Dendritic cell treated with granulocyte-macrophage colony-stimulating factor and Interleukin-4, amounts not matched to agents 40 ng/mL and 50 ng/mL, for 4 days (primary cell): ENCODE results near the gene EPYC.

Experiments
- H3K27ac Mint-ChIP-seq: one replicate; pipeline ENCODE4 v1.8.0; 2022; ENCODE audit warnings: mild to moderate bottlenecking, mixed read lengths
- H3K27me3 Mint-ChIP-seq: one replicate; pipeline ENCODE4 v1.8.0; 2022; ENCODE audit warnings: mild to moderate bottlenecking, mixed read lengths
- H3K36me3 Mint-ChIP-seq: one replicate; pipeline ENCODE4 v1.8.0; 2022; ENCODE audit warnings: low read depth, mixed read lengths
- H3K4me1 Mint-ChIP-seq: one replicate; pipeline ENCODE4 v1.8.0; 2022; ENCODE audit warnings: low read depth, mixed read lengths
- H3K4me3 Mint-ChIP-seq: one replicate; pipeline ENCODE4 v1.8.0; 2022; ENCODE audit warnings: mild to moderate bottlenecking, moderate library complexity, mixed read lengths
- H3K9me3 Mint-ChIP-seq: one replicate; pipeline ENCODE4 v1.8.0; 2022; ENCODE audit warnings: mixed read lengths
- intact Hi-C: fragments of 100-400 bp; cut with micrococcal nuclease; formaldehyde crosslinking; loops from one replicate; pipeline ENCODE4 v1.15.0; 2022

The EPYC gene

DNA sequence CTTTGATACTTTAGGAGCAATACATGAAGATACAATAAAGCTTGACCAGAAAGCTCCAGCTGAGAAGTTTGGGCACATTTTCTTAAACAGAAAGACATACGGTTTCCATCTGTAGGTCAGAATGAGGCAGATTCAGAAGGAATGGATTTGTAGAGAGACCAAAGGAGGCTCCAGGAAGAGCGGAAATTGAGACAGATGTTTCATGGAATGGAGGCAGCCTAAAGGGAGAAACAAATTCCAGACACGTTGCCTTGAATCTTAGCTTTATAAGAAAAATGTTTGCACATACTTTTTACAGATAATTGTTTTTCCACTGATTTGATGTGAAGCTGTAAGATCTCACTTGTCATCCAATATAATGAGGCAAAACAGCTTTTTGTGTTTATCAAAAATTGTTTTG lies 24.8 kb downstream of the EPYC start:
- no peaks in the 10 kb centered on the region for H3K36me3 Mint-ChIP-seq
- H3K27me3 Mint-ChIP-seq, result no peaks in the 10 kb centered on the region
- no peaks in the 10 kb centered on the region for H3K9me3 Mint-ChIP-seq
- no peaks in the 10 kb centered on the region for H3K4me1 Mint-ChIP-seq
- no peak overlapping the region for H3K27ac Mint-ChIP-seq
- H3K4me3 Mint-ChIP-seq, result no peak overlapping the region
- intact Hi-C loops, result loop anchor here (2.0 kb wide), 1 partner anchor 347 kb away; no protein-coding TSS in a partner anchor

DNA sequence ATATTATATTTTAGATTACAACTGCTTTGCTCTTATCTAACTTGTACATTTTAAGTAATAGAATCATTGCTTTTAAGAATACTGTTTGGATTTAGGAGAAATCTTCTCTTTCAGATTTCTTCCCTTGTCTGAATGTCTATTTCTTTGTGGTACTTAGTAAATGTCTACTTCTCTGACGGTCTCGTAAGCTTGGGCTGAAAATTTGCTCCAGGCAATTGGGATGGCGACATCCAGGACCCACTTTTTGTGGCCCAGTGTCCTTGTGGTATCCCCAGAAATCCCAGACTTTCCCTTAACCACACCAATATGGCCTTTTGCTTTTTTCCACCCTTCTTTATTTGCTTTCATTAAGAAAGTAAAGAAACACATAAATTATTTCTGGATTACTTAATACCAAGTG lies 25.8 kb downstream of the EPYC start:
- H3K27ac Mint-ChIP-seq, result no peak overlapping the region
- no peak overlapping the region for H3K4me3 Mint-ChIP-seq
- no peaks in the 10 kb centered on the region for H3K27me3 Mint-ChIP-seq
- no peaks in the 10 kb centered on the region for H3K4me1 Mint-ChIP-seq
- H3K36me3 Mint-ChIP-seq, result no peaks in the 10 kb centered on the region
- H3K9me3 Mint-ChIP-seq, result no peaks in the 10 kb centered on the region
- intact Hi-C loops, result loop anchor here (2.0 kb wide), 1 partner anchor 348 kb away; no protein-coding TSS in a partner anchor

GRCh38 chr12:90978117-90978770 lies 26.5 kb downstream of the EPYC start:
- intact Hi-C loops, result loop anchor here (1.0 to 2.0 kb wide), 2 partner anchors 131 to 349 kb away; no protein-coding TSS in a partner anchor
- no peaks in the 10 kb centered on the region for H3K9me3 Mint-ChIP-seq
- no peaks in the 10 kb centered on the region for H3K36me3 Mint-ChIP-seq
- H3K4me3 Mint-ChIP-seq, result no peak overlapping the region
- no peaks in the 10 kb centered on the region for H3K27me3 Mint-ChIP-seq
- no peaks in the 10 kb centered on the region for H3K4me1 Mint-ChIP-seq
- no peak overlapping the region for H3K27ac Mint-ChIP-seq

DNA sequence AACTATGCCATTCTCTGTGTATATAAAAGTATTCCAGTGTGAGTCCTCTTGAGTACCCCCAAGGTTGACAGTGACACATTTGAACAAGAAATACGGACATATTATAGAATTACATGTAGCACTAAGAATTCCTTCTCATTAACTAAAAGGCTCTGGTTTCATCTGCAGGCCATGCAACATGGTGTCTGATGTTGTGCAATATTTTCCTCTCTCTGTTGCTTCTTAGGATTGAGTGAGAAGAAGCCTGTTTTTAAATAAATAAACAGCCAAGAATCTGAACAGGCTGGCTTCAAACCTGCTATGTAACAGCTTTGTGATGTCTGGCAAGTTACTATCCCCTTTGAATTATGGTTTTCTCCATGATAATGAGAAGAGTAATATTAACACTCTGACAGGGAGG lies 27.5 kb downstream of the EPYC start:
- H3K27me3 Mint-ChIP-seq, result no peaks in the 10 kb centered on the region
- no peaks in the 10 kb centered on the region for H3K9me3 Mint-ChIP-seq
- no peaks in the 10 kb centered on the region for H3K36me3 Mint-ChIP-seq
- H3K4me1 Mint-ChIP-seq, result no peaks in the 10 kb centered on the region
- no peak overlapping the region for H3K4me3 Mint-ChIP-seq
- intact Hi-C loops, result no loop called here
- H3K27ac Mint-ChIP-seq, result no peak overlapping the region

DNA sequence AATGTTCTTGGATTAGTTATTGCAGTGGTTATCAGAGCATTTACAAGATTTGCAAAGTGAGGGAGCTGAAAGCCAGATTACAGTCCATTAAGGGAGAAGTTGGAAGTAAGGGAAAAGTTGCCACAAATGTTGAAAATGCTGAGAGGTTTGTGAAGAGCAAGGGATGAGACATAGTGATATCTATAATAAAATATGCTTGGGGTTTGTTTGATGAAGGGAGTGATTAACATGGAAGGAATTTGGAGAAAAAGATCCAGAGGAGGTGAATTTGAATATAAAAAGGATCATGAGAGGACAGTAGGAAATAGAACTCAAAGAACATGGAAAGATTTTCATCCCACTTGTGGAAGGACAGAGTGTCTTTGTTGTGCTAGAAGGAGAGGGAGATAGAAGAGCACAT lies 30.5 kb downstream of the EPYC start:
- no peak overlapping the region for H3K4me3 Mint-ChIP-seq
- intact Hi-C loops, result no loop called here
- H3K9me3 Mint-ChIP-seq, result no peaks in the 10 kb centered on the region
- no peak overlapping the region for H3K27ac Mint-ChIP-seq
- no peaks in the 10 kb centered on the region for H3K27me3 Mint-ChIP-seq
- H3K4me1 Mint-ChIP-seq, result no peaks in the 10 kb centered on the region
- H3K36me3 Mint-ChIP-seq, result no peaks in the 10 kb centered on the region

DNA sequence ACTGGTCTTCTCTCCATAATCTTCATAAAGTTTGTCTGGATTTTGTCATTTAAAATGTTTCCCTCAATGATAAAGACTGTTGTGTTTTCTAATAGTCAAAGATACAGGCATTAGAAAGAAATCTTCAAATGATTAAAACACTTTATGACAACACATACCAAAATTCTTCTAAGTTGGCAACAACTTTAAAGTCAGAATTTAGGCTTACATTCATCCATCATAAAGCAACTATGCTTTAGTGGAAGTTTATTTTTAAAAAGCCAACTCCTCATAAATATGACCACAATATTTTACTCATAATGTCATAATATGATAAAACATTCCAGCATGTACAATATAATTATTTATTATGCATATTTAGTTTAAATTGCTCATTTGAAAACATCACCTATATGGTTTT lies 32.5 kb downstream of the EPYC start:
- no peak overlapping the region for H3K4me3 Mint-ChIP-seq
- no peak overlapping the region for H3K27ac Mint-ChIP-seq
- H3K27me3 Mint-ChIP-seq, result no peaks in the 10 kb centered on the region
- H3K4me1 Mint-ChIP-seq, result no peaks in the 10 kb centered on the region
- no peaks in the 10 kb centered on the region for H3K36me3 Mint-ChIP-seq
- no peaks in the 10 kb centered on the region for H3K9me3 Mint-ChIP-seq
- intact Hi-C loops, result no loop called here

DNA sequence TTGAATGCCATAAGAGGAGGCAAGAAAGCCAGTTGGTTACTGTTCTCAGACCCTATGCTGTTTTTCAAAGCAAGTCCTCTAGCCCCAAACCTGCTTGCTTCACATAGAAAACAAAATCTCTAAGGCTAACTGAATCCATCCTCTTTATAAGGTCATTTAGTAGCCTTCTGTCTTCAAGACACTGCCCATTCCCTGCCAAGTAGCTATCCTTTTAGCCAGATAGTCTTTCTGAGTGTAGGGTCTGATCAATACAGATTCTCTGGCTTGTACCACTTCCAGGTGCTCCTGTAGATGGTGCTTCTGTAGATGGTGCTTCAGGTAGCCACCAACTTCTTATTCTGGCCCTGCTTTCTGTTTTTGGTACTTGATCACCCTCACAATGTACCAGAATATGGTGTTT lies 33.9 kb downstream of the EPYC start:
- no peaks in the 10 kb centered on the region for H3K4me1 Mint-ChIP-seq
- H3K27me3 Mint-ChIP-seq, result no peaks in the 10 kb centered on the region
- intact Hi-C loops, result no loop called here
- no peaks in the 10 kb centered on the region for H3K9me3 Mint-ChIP-seq
- no peaks in the 10 kb centered on the region for H3K36me3 Mint-ChIP-seq
- H3K27ac Mint-ChIP-seq, result no peak overlapping the region
- H3K4me3 Mint-ChIP-seq, result no peak overlapping the region

DNA sequence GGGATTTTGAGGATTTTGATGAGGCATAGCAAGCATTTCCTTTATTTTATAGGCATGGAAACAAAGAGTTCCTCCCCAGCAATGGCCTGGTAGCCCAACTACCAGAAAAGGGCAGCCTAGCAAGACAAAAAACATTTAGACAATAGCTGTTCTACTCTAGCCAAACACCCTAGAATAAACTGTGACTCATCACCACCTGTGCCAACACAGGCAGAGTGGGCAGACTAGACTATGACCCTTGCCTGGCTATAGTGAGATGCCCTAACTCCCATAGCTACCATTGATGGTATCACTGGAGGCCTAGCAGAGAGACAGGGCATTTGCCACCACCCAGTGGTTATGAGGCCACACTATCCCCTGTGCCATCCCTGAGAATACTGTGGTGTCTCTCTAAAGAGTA lies 34.3 kb downstream of the EPYC start:
- intact Hi-C loops, result no loop called here
- Mint-ChIP-seq H3K9me3 (no peaks in the 10 kb centered on the region), H3K4me3 (no peak overlapping the region), H3K27ac (no peak overlapping the region), H3K27me3 (no peaks in the 10 kb centered on the region), H3K36me3 (no peaks in the 10 kb centered on the region), H3K4me1 (no peaks in the 10 kb centered on the region)

- no peak overlapping the region for H3K4me3 Mint-ChIP-seq
- intact Hi-C loops, result no loop called here
These were observed 34.9 kb downstream of the EPYC start for GRCh38 chr12:90969851-90970250.

GRCh38 chr12:90969346-90969745 lies 35.4 kb downstream of the EPYC start:
- no peaks in the 10 kb centered on the region for H3K9me3 Mint-ChIP-seq
- no peaks in the 10 kb centered on the region for H3K4me1 Mint-ChIP-seq
- H3K36me3 Mint-ChIP-seq, result no peaks in the 10 kb centered on the region
- intact Hi-C loops, result no loop called here
- no peaks in the 10 kb centered on the region for H3K27me3 Mint-ChIP-seq
- no peak overlapping the region for H3K27ac Mint-ChIP-seq
- no peak overlapping the region for H3K4me3 Mint-ChIP-seq

More at GRCh38 chr12:90969851-90970250, 34.9 kb downstream of the EPYC start:
- H3K27me3 Mint-ChIP-seq, result no peaks in the 10 kb centered on the region
- H3K36me3 Mint-ChIP-seq, result no peaks in the 10 kb centered on the region
- H3K4me1 Mint-ChIP-seq, result no peaks in the 10 kb centered on the region
- no peaks in the 10 kb centered on the region for H3K9me3 Mint-ChIP-seq
- H3K27ac Mint-ChIP-seq, result no peak overlapping the region

DNA sequence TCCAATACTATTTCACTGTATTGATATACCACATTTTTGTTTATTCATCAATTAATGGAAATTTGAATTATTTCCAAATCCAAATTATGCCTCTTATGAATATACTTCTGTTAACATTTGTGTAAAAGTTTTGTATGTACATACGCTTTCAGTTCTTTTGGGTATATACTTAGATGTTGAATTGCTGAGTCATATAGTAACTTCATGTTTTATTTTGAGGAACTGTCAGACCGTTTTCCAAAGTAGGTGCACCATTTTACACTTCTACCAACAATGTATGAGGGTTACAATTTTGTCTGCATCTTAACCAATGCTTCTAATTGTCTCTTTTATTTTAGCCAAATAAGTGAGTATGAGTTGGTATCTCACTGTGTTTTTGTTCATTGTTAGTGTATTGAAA lies 39.6 kb downstream of the EPYC start:
- Mint-ChIP-seq H3K36me3 (no peaks in the 10 kb centered on the region), H3K4me1 (no peaks in the 10 kb centered on the region), H3K9me3 (no peaks in the 10 kb centered on the region), H3K27ac (no peak overlapping the region), H3K27me3 (no peaks in the 10 kb centered on the region), H3K4me3 (no peak overlapping the region)
- intact Hi-C loops, result no loop called here

GRCh38 chr12:90964616-90965015 lies 40.2 kb downstream of the EPYC start:
- Mint-ChIP-seq H3K4me1 (no peaks in the 10 kb centered on the region), H3K27ac (no peak overlapping the region), H3K4me3 (no peak overlapping the region), H3K36me3 (no peaks in the 10 kb centered on the region), H3K27me3 (no peaks in the 10 kb centered on the region), H3K9me3 (no peaks in the 10 kb centered on the region)
- intact Hi-C loops, result no loop called here

- intact Hi-C loops, result no loop called here
- no peaks in the 10 kb centered on the region for H3K36me3 Mint-ChIP-seq
- H3K27me3 Mint-ChIP-seq, result no peaks in the 10 kb centered on the region
- H3K4me1 Mint-ChIP-seq, result no peaks in the 10 kb centered on the region
- no peaks in the 10 kb centered on the region for H3K9me3 Mint-ChIP-seq
- H3K4me3 Mint-ChIP-seq, result no peak overlapping the region
- H3K27ac Mint-ChIP-seq, result no peak overlapping the region
These were observed 40.8 kb downstream of the EPYC start for GRCh38 chr12:90963946-90964345.

DNA sequence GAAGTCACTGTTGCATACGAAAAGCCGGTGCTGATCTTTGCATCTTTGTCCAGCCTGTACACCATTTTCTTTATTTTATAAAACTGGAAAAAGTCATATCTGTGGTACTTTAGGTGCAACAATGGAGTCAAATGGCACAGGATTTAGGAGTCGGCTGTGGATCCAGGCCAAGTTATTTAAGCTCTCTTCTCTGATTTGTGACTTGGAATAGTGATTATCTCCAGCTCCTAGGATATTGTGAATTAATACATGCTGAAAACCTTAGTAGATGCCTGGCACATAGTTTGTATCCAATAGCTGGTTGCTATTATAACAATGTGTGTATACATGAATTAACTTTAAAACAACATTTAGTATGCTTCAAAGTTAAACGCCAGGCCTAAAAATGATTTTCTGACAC lies 43.6 kb downstream of the EPYC start:
- Mint-ChIP-seq H3K9me3 (no peaks in the 10 kb centered on the region), H3K36me3 (no peaks in the 10 kb centered on the region), H3K4me1 (no peaks in the 10 kb centered on the region), H3K27me3 (no peaks in the 10 kb centered on the region), H3K27ac (no peak overlapping the region), H3K4me3 (no peak overlapping the region)
- intact Hi-C loops, result no loop called here

GRCh38 chr12:90959538-90960139 lies 45.1 kb downstream of the EPYC start:
- Mint-ChIP-seq H3K4me3 (no peak overlapping the region), H3K4me1 (no peaks in the 10 kb centered on the region), H3K36me3 (no peaks in the 10 kb centered on the region), H3K27me3 (no peaks in the 10 kb centered on the region), H3K9me3 (no peaks in the 10 kb centered on the region), H3K27ac (no peak overlapping the region)
- intact Hi-C loops, result no loop called here
